Smooth muscle cell (in vitro differentiated cells): ENCODE results near the gene TBX1. TPM values are rescaled to one million over a fixed set of nuclear protein-coding genes. Genes with fewer than 3 reads are reported as not detected.

ENCODE experiments used
- DNase-seq: peaks from one replicate; lab custom pipeline; 2025; ENCODE audit not compliant: unreplicated experiment; lab: John Stamatoyannopoulos, UW
- H2AFZ ChIP-seq: fragments of 200-600 bp; sonication (generic); 2 replicates; pipeline ENCODE4 v1.6.0; 2016; ENCODE audit warnings: antibody characterized with exemption, low read depth, mild to moderate bottlenecking
- H3F3A ChIP-seq: fragments of 200-600 bp; sonication (generic); 2 replicates; pipeline ENCODE4 v1.6.0; 2017; ENCODE audit warnings: antibody characterized with exemption, low read depth
- H3K27ac ChIP-seq: fragments of 200-600 bp; sonication (generic); 2 replicates; pipeline ENCODE4 v1.5.1; 2016; ENCODE audit warnings: low read depth, mild to moderate bottlenecking
- H3K27me3 ChIP-seq: fragments of 200-600 bp; sonication (generic); 2 replicates; pipeline ENCODE4 v1.6.1; 2016; ENCODE audit warnings: low read depth, mild to moderate bottlenecking
- H3K36me3 ChIP-seq: fragments of 200-600 bp; sonication (generic); 2 replicates; pipeline ENCODE4 v1.5.1; 2016; ENCODE audit warnings: low read depth
- H3K4me1 ChIP-seq: fragments of 200-600 bp; sonication (generic); 2 replicates; pipeline ENCODE4 v1.5.1; 2016; ENCODE audit warnings: low read depth
- H3K4me2 ChIP-seq: fragments of 200-600 bp; sonication (generic); 2 replicates; pipeline ENCODE4 v1.6.0; 2016; ENCODE audit warnings: mild to moderate bottlenecking
- H3K4me3 ChIP-seq: fragments of 200-600 bp; sonication (generic); 2 replicates; pipeline ENCODE4 v1.5.1; 2016; ENCODE audit warnings: mild to moderate bottlenecking
- H3K79me2 ChIP-seq: fragments of 200-600 bp; sonication (generic); 2 replicates; pipeline ENCODE4 v1.6.0; 2016; ENCODE audit warnings: low read depth, mild to moderate bottlenecking
- H3K9ac ChIP-seq: fragments of 200-600 bp; sonication (generic); 2 replicates; pipeline ENCODE4 v1.6.0; 2016; ENCODE audit warnings: low read depth
- H3K9me3 ChIP-seq: fragments of 200-600 bp; sonication (generic); replicated peaks from 2 replicates; pipeline ENCODE4 v1.5.1; 2016; ENCODE audit warnings: low read depth
- H4K20me1 ChIP-seq: fragments of 200-600 bp; sonication (generic); 2 replicates; pipeline ENCODE4 v1.6.0; 2016; ENCODE audit warnings: low read depth
- WGBS: methylation state at CpG from one replicate; pipeline ENCODE4 v1.1.7; 2016; ENCODE audit warnings: low lambda C conversion rate; 5-methylcytosine and 5-hydroxymethylcytosine counted together
- polyA plus RNA-seq: library from polyadenylated mRNA; unstranded; fragments of >200 nt; fragmentation: Nextera tagmentation; extraction: Ambion mirVana; gene quantifications from 2 replicates; pipeline ENCODE4 v1.2.1, GENCODE V29; 2016
- total RNA-seq: library from RNA; depleted of rRNA; stranded (reverse); fragments of >200 nt; gene quantifications from 2 replicates; pipeline ENCODE4 v1.2.3, GENCODE V29; 2014
- TF ChIP-seq, protein P1 (sequence below): fragments of 200-600 bp; sonication (generic); IDR thresholded peaks from 2 replicates; pipeline ENCODE4 v1.5.1; 2017; ENCODE audit warnings: borderline replicate concordance, mild to moderate bottlenecking, antibody characterized with exemption; ENCODE audit not compliant: insufficient read depth, poor library complexity, severe bottlenecking

Gene TBX1
- total and polyA plus RNA-seq, 2 experiments from 2014 or later, result not detected

GRCh38 chr22:19722178-19722981, 38.2 kb upstream of the TBX1 start:
- Histone ChIP-seq H3K4me2 (peak overlapping the region; percentile 83), H3K36me3 (no peaks in the 10 kb centered on the region), H3K4me1 (peaks cover 26% of the 10 kb centered on the region), H3K27me3 (peaks cover 41% of the 10 kb centered on the region), H3K9me3 (no peaks in the 10 kb centered on the region), H3F3A (no peaks in the 10 kb centered on the region), H2AFZ (no peak overlapping the region), H3K4me3 (no peak overlapping the region), H4K20me1 (peaks cover 52% of the 10 kb centered on the region), H3K27ac (no peak overlapping the region), H3K9ac (no peak overlapping the region), H3K79me2 (no peaks in the 10 kb centered on the region)
- no peak for DNase-seq
- 18% methylated on average over 35 of the region's 60 CpGs for WGBS
- TF ChIP-seq, protein P1, sequence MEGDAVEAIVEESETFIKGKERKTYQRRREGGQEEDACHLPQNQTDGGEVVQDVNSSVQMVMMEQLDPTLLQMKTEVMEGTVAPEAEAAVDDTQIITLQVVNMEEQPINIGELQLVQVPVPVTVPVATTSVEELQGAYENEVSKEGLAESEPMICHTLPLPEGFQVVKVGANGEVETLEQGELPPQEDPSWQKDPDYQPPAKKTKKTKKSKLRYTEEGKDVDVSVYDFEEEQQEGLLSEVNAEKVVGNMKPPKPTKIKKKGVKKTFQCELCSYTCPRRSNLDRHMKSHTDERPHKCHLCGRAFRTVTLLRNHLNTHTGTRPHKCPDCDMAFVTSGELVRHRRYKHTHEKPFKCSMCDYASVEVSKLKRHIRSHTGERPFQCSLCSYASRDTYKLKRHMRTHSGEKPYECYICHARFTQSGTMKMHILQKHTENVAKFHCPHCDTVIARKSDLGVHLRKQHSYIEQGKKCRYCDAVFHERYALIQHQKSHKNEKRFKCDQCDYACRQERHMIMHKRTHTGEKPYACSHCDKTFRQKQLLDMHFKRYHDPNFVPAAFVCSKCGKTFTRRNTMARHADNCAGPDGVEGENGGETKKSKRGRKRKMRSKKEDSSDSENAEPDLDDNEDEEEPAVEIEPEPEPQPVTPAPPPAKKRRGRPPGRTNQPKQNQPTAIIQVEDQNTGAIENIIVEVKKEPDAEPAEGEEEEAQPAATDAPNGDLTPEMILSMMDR, result no peak

DNA sequence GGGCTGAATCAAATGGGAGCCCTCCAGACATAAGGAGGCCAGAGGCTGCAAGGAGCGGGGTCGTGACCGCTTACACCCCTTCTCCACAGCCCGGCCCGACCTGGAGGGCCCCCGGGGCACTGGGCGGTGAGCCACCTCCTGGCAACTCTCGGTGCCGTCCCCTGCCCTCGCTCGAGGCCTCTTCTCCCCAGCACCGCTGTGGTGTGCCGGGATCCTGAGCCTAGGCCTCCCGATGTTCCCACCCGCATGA, 37.7 kb upstream of the TBX1 start:
- H3K27me3 ChIP-seq, result peaks cover 45% of the 10 kb centered on the region
- H3K79me2 ChIP-seq, result no peaks in the 10 kb centered on the region
- H3K36me3 ChIP-seq, result no peaks in the 10 kb centered on the region
- H3K9me3 ChIP-seq, result no peaks in the 10 kb centered on the region
- 9% methylated on average over 14 of the region's 15 CpGs for WGBS
- TF ChIP-seq, protein P1, result no peak
- peaks cover 26% of the 10 kb centered on the region for H3K4me1 ChIP-seq
- no peak overlapping the region for H3K9ac ChIP-seq
- H4K20me1 ChIP-seq, result peaks cover 52% of the 10 kb centered on the region
- no peak overlapping the region for H3K27ac ChIP-seq
- no peaks in the 10 kb centered on the region for H3F3A ChIP-seq
- no peak overlapping the region for H2AFZ ChIP-seq
- peak overlapping the region; percentile 36 for H3K4me3 ChIP-seq
- DNase-seq, result no peak
- peak overlapping the region; percentile 83 for H3K4me2 ChIP-seq

GRCh38 chr22:19723232-19723982, 37.2 kb upstream of the TBX1 start, which contains the start of gene GP1BB:
Gene GP1BB (plus strand): TSS chr22:19723539. CDS start chr22:19723570, 31 bp downstream.
- H3K4me3 ChIP-seq, result peak within 1 kb of the TSS; percentile 36
- no peak within 1 kb of the TSS for H3K27ac ChIP-seq
- H3K9me3 ChIP-seq, result no peaks in the 10 kb centered on the region
- 2% methylated on average over 71 of the region's 80 CpGs for WGBS
- peaks cover 52% of the 10 kb centered on the region for H4K20me1 ChIP-seq
- peak within 1 kb of the TSS; percentile 83 for H3K4me2 ChIP-seq
- H3K27me3 ChIP-seq, result peaks cover 46% of the 10 kb centered on the region
- H3F3A ChIP-seq, result no peaks in the 10 kb centered on the region
- no peaks in the 10 kb centered on the region for H3K79me2 ChIP-seq
- H3K36me3 ChIP-seq, result no peaks in the 10 kb centered on the region
- peaks cover 25% of the 10 kb centered on the region for H3K4me1 ChIP-seq
- DNase-seq, result no peak
- no peak within 1 kb of the TSS for H3K9ac ChIP-seq
- TF ChIP-seq, protein P1, result no peak
- H2AFZ ChIP-seq, result no peak within 1 kb of the TSS
